ENCODE data around the gene ADTRP.

ADTRP gene

DNA sequence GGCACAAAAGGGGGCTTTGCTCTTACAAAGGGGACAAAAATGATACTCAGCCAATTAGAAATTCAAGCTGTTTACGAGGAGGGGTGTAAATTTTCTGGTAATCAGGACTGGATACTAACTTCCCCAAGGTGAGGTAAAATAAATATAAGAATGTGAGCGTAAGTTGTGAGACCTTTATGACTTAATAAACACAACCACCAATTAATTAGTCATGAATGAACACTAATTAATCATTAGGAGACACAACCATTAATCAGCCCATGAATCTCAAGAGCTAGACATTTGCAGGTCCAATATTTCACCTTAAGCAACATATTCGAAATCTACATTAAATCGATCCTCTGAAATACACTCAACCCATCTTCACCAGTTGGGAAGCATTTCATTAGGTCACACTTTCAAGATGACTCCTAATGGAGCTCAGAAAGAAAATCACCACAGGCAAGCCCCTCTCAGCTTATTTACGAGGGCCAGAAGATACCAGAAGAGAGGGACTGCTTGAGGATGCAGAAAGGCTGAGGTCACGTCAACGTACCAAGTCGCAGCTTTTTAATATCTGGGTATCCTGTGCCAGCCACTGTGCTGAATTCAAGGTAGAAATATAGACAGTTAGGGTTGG is 2.7 kb downstream of the ADTRP start:
- H3K4me3 ChIP-seq (ENCODE audit: low read length): no peak overlapping the region
- TF ChIP-seq CTCF (conservative IDR thresholded peaks at IDR 0.05; ENCODE audit: low read depth, low read length): no peak
- no peak for DNase-seq (ENCODE audit: low read depth)

- TF ChIP-seq CTCF (conservative IDR thresholded peaks at IDR 0.05; ENCODE audit: low read depth, low read length): no peak
- DNase-seq (ENCODE audit: low read depth): no peak
Measured at GRCh38 chr6:11774426-11774825, 4.2 kb downstream of the ADTRP start.

DNA sequence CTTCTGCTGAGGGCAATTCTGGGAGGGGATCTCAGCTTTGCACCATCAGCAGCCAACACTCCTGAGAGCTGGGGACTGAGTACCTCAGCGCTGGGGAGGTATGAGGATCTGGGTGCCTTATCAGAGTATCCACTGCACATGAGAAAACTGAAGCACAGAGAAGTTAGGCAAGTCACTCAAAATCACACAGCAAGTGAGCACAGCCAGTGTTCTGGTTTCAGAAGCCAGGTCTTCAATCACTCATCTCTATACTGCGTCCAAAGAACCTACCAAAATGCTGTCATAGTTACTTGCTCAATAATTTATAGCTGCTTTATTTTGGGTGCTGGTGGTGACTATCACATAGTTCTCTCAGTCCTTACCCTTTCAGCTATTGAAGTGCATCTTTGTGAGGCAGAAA is 5.0 kb downstream of the ADTRP start:
- no peak for TF ChIP-seq CTCF (conservative IDR thresholded peaks at IDR 0.05; ENCODE audit: low read depth, low read length)
- DNase-seq (ENCODE audit: low read depth): no peak
- H3K4me3 ChIP-seq (ENCODE audit: low read length): no peak overlapping the region

More at GRCh38 chr6:11774426-11774825, 4.2 kb downstream of the ADTRP start:
- H3K4me3 ChIP-seq (ENCODE audit: low read length): no peak overlapping the region

- TF ChIP-seq CTCF (conservative IDR thresholded peaks at IDR 0.05; ENCODE audit: low read depth, low read length): no peak
- DNase-seq (ENCODE audit: low read depth): no peak
- no peak overlapping the region for H3K4me3 ChIP-seq (ENCODE audit: low read length)
Measured at GRCh38 chr6:11773013-11773412, 5.6 kb downstream of the ADTRP start.

DNA sequence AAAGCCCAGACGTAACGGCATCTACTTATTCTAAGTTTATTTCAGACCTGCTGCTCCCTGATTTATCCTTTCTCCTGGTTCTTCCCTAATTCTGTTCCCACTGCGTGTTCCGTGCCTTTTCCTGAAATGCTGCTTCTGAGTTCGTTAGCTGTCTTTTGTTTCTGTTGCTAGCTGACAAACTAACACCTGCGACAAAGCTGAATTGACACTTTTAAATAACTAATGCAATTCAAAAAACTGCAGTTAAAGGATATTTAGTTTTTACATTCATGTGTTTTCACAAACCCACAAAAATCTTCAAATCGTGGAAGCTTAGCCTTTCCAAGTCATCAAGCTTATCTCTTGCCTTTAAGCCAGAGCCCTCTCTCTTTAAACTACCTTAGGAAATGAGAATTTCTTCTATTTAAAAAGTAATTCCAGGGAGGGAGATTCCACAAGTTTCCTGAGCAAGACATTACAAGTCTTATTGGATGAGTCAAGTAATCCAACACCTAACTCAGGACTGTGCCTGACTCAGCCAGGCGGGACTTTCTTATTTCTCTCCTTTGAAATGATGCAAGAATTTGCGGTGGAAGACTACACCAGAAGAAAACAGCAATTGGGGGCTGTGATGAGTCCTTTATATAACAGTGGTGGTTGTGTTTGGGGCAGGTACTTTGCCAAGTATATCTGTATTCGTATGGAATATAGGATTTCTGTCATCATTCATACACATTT is 6.3 kb downstream of the ADTRP start:
- no peak overlapping the region for H3K4me3 ChIP-seq (ENCODE audit: low read length)
- peak; percentile 84 for DNase-seq (ENCODE audit: low read depth)
- TF ChIP-seq CTCF (conservative IDR thresholded peaks at IDR 0.05; ENCODE audit: low read depth, low read length): no peak

DNA sequence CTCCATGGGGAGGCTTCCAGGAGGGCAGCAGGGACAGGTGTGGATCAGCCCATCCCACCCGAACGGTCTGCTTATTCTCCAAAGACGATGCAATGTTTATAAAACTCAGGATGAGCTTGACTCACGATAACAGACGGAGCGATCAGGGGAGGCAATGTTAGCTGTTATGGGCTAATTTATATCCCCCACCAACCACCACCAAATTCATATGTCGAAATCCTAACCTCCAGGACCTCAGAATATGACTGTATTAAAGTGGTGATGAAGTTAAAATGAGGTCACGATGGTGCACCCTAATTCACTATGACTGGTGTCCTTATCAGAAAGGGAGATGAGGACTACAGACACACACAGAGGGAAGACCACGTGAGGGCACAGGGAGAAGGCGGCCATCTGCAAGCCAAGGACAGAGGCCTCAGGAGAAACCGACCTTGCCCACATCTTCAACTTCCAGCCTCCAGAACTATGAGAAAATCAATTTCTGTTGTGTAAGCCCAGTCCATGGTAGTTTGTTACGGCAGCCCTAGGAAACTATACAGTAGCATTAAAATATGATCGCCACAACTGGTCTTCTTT is 7.0 kb downstream of the ADTRP start:
- no peak overlapping the region for H3K4me3 ChIP-seq (ENCODE audit: low read length)
- no peak for DNase-seq (ENCODE audit: low read depth)
- no peak for TF ChIP-seq CTCF (conservative IDR thresholded peaks at IDR 0.05; ENCODE audit: low read depth, low read length)

Data from retinal pigment epithelial cell (primary cell).